ENCODE measurements around the gene CDH23. TPM values are rescaled to one million over a fixed set of nuclear protein-coding genes. Genes with fewer than 3 reads are reported as not detected.

CDH23 gene
- polyA plus RNA-seq, 2 donors: 1.6 to 3.2 TPM

DNA sequence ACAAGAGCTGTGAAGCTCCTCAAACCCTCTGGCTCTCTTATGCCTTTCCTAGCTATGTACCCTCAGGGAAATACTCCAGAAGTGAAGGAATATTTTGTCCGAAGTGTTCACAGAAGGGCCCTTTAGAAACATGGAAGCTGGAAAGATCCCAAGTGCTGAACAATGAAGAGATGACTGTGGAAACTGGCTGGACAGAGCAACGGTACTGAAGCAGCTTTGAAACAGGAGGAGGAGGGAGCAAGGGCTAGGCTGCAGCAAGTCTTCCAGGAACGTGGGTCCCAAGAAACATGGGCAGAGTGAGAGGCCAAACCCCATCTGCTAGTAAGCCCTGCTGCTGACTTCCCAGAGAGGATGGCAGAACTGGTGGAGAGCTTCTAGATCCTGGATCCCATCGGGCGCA lies 457.3 kb downstream of the CDH23 start:
- Histone ChIP-seq H3K9me3 (ENCODE audit: control insufficient read depth in 2 of 2, insufficient read depth in 1 of 2, low read depth in 1 of 2, low read length in 1 of 2) (no peaks in the 10 kb centered on the region), H3K36me3 (ENCODE audit: control insufficient read depth in 2 of 2, insufficient read depth in 2 of 2, low read length in 1 of 2) (no peaks in the 10 kb centered on the region), H3K4me1 (ENCODE audit: control insufficient read depth in 2 of 2, insufficient read depth in 2 of 2, low read length in 1 of 2) (peaks cover 0 to 2% of the 10 kb centered on the region in 2 donors), H3K4me3 (ENCODE audit: low read depth in 1 of 2, low read length in 2 of 2) (no peak overlapping the region), H3K27me3 (ENCODE audit: control insufficient read depth in 1 of 2, insufficient read depth in 2 of 2, low read length in 2 of 2) (no peaks in the 10 kb centered on the region), H3K27ac (ENCODE audit: low read depth in 2 of 2, low read length in 1 of 2) (no peak overlapping the region)
- 50 to 52% methylated on average over 5 of the region's 5 CpGs for WGBS, 2 donors

GRCh38 chr10:71856619-71857018 lies 459.9 kb downstream of the CDH23 start:
- Histone ChIP-seq H3K36me3 (ENCODE audit: control insufficient read depth in 2 of 2, insufficient read depth in 2 of 2, low read length in 1 of 2) (no peaks in the 10 kb centered on the region), H3K4me1 (ENCODE audit: control insufficient read depth in 2 of 2, insufficient read depth in 2 of 2, low read length in 1 of 2) (peaks cover 0 to 2% of the 10 kb centered on the region in 2 donors), H3K4me3 (ENCODE audit: low read depth in 1 of 2, low read length in 2 of 2) (no peak overlapping the region), H3K27ac (ENCODE audit: low read depth in 2 of 2, low read length in 1 of 2) (no peak overlapping the region), H3K9me3 (ENCODE audit: control insufficient read depth in 2 of 2, insufficient read depth in 1 of 2, low read depth in 1 of 2, low read length in 1 of 2) (no peaks in the 10 kb centered on the region), H3K27me3 (ENCODE audit: control insufficient read depth in 1 of 2, insufficient read depth in 2 of 2, low read length in 2 of 2) (no peaks in the 10 kb centered on the region)
- 92 to 95% methylated on average over 4 of the region's 4 CpGs for WGBS, 2 donors

- Histone ChIP-seq H3K9me3 (ENCODE audit: control insufficient read depth in 2 of 2, insufficient read depth in 1 of 2, low read depth in 1 of 2, low read length in 1 of 2) (no peaks in the 10 kb centered on the region), H3K4me3 (ENCODE audit: low read depth in 1 of 2, low read length in 2 of 2) (no peak overlapping the region), H3K27ac (ENCODE audit: low read depth in 2 of 2, low read length in 1 of 2) (no peak overlapping the region), H3K36me3 (ENCODE audit: control insufficient read depth in 2 of 2, insufficient read depth in 2 of 2, low read length in 1 of 2) (no peaks in the 10 kb centered on the region), H3K4me1 (ENCODE audit: control insufficient read depth in 2 of 2, insufficient read depth in 2 of 2, low read length in 1 of 2) (peaks cover 0 to 2% of the 10 kb centered on the region in 2 donors), H3K27me3 (ENCODE audit: control insufficient read depth in 1 of 2, insufficient read depth in 2 of 2, low read length in 2 of 2) (no peaks in the 10 kb centered on the region)
- 86 to 89% methylated on average over 12 of the region's 12 CpGs for WGBS, 2 donors
Observed at GRCh38 chr10:71857934-71858890, 461.5 kb downstream of the CDH23 start.

GRCh38 chr10:71860243-71861029 lies 463.7 kb downstream of the CDH23 start:
- H3K9me3 ChIP-seq (ENCODE audit: control insufficient read depth in 2 of 2, insufficient read depth in 1 of 2, low read depth in 1 of 2, low read length in 1 of 2): no peaks in the 10 kb centered on the region
- H3K4me3 ChIP-seq (ENCODE audit: low read depth in 1 of 2, low read length in 2 of 2): no peak overlapping the region
- no peaks in the 10 kb centered on the region for H3K27me3 ChIP-seq (ENCODE audit: control insufficient read depth in 1 of 2, insufficient read depth in 2 of 2, low read length in 2 of 2)
- H3K4me1 ChIP-seq (ENCODE audit: control insufficient read depth in 2 of 2, insufficient read depth in 2 of 2, low read length in 1 of 2): peaks cover 0 to 4% of the 10 kb centered on the region in 2 donors
- 25 to 41% methylated on average over 11 of the region's 11 CpGs for WGBS, 2 donors
- H3K36me3 ChIP-seq (ENCODE audit: control insufficient read depth in 2 of 2, insufficient read depth in 2 of 2, low read length in 1 of 2): no peaks in the 10 kb centered on the region
- H3K27ac ChIP-seq (ENCODE audit: low read depth in 2 of 2, low read length in 1 of 2): peak overlapping the region; percentile 79 to 88

- Histone ChIP-seq H3K27me3 (ENCODE audit: control insufficient read depth in 1 of 2, insufficient read depth in 2 of 2, low read length in 2 of 2) (no peaks in the 10 kb centered on the region), H3K9me3 (ENCODE audit: control insufficient read depth in 2 of 2, insufficient read depth in 1 of 2, low read depth in 1 of 2, low read length in 1 of 2) (no peaks in the 10 kb centered on the region), H3K4me3 (ENCODE audit: low read depth in 1 of 2, low read length in 2 of 2) (no peak overlapping the region), H3K36me3 (ENCODE audit: control insufficient read depth in 2 of 2, insufficient read depth in 2 of 2, low read length in 1 of 2) (no peaks in the 10 kb centered on the region), H3K27ac (ENCODE audit: low read depth in 2 of 2, low read length in 1 of 2) (no peak overlapping the region), H3K4me1 (ENCODE audit: control insufficient read depth in 2 of 2, insufficient read depth in 2 of 2, low read length in 1 of 2) (peaks cover 0 to 6% of the 10 kb centered on the region in 2 donors)
- WGBS, 2 donors: 90 to 95% methylated on average over 6 of the region's 6 CpGs
Observed at GRCh38 chr10:71863203-71863602, 466.5 kb downstream of the CDH23 start.

DNA sequence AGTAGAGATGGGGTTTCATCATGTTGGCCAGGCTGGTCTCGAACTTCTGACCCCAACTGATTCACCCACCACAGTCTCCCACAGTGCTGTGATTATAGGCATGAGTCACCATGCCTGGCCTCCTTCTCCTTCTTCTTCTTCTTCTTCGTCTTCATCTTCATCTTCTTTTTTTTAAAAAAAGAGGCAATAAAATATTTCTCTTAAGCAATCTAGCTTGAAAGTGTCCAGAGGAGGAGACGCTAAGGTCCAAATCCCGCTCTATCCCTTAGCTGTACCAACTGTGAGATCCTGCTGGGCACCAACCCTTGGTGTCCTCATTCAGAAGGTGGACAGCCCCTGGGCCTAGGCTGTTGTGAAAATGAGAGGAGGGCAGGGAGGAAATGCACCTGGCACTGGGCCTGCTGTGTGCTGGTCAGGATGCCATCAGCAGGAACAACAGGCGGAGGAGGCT lies 468.2 kb downstream of the CDH23 start:
- no peak overlapping the region for H3K27ac ChIP-seq (ENCODE audit: low read depth in 2 of 2, low read length in 1 of 2)
- H3K36me3 ChIP-seq (ENCODE audit: control insufficient read depth in 2 of 2, insufficient read depth in 2 of 2, low read length in 1 of 2): no peaks in the 10 kb centered on the region
- peaks cover 0 to 6% of the 10 kb centered on the region in 2 donors for H3K4me1 ChIP-seq (ENCODE audit: control insufficient read depth in 2 of 2, insufficient read depth in 2 of 2, low read length in 1 of 2)
- H3K27me3 ChIP-seq (ENCODE audit: control insufficient read depth in 1 of 2, insufficient read depth in 2 of 2, low read length in 2 of 2): no peaks in the 10 kb centered on the region
- no peaks in the 10 kb centered on the region for H3K9me3 ChIP-seq (ENCODE audit: control insufficient read depth in 2 of 2, insufficient read depth in 1 of 2, low read depth in 1 of 2, low read length in 1 of 2)
- WGBS, 2 donors: 68 to 70% methylated on average over 5 of the region's 5 CpGs
- no peak overlapping the region for H3K4me3 ChIP-seq (ENCODE audit: low read depth in 1 of 2, low read length in 2 of 2)

Other genes with a start within 250 kb of the CDH23 start
- gene UNC5B, start 184.3 kb upstream of the CDH23 start, polyA plus RNA-seq: 10 to 100 TPM in 1 of 2 donors, 1 to 10 TPM in 1; 7.6 to 12.2 TPM
- 1 to 10 TPM; 1.3 to 1.9 TPM for gene SLC29A3, start 77.7 kb upstream of the CDH23 start, polyA plus RNA-seq

Data from esophagus (tissue), 2 donors.